ENCODE measurements around the gene TRPM5.

DNA sequence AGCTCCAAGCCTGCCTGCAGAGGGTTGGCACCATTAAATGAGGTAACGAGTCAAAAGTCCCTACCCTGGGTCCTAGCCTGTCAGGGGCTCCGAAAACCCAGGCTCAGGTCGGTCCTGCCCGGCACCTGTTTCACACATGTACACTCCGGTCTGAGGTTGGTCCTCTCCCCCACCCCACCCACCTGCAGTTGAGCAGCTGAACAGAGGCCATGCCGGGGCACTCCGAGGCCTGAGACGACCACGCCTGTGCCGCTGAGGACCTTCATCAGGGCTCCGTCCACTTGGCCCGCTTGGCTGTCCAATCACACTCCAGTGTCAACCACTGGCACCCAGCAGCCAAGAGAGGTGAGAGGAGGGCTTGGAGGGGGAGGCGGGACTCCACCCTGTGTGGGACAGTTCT is 42.2 kb downstream of the TRPM5 start:
- TF ChIP-seq CTCF (IDR thresholded peaks at IDR 0.05) (no peak), POLR2A (IDR thresholded peaks at IDR 0.05) (no peak)
